ENCODE results near the gene HAUS5. TPM values are rescaled to one million over a fixed set of nuclear protein-coding genes. Genes with fewer than 3 reads are reported as not detected.

Gene HAUS5
- total RNA-seq, 1 donor from 2014 or later = 19.7 TPM

- no peak for DNase-seq (ENCODE audit: low read depth)
- TF ChIP-seq CTCF (conservative IDR thresholded peaks at IDR 0.05; ENCODE audit: low read depth, low read length) = no peak
- H3K4me3 ChIP-seq (ENCODE audit: low read depth, low read length) = no peak overlapping the region
Measured at GRCh38 chr19:35620001-35620400, 7.5 kb downstream of the HAUS5 start.

DNA sequence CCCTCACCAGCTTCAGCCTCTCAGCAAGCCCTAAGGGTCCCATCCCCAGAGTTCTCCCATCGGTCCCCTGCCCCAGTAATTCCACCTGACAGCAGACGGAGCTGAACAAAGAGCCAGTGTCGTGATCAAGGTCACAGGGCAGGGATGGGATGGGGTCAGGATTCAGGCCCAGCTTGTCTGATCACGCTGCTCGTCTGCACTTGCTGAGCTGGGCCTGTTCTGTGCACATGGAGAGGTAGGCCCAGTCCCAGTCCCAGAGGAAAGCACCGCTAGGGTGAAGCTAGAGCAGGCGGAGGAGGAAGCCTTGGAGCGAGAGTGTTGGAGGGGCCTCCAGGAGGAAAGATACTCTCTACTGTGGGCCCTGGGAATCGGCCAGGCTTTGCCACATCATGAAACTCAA lies 9.2 kb downstream of the HAUS5 start:
- DNase-seq (ENCODE audit: low read depth) = no peak
- TF ChIP-seq CTCF (conservative IDR thresholded peaks at IDR 0.05; ENCODE audit: low read depth, low read length) = no peak
- H3K4me3 ChIP-seq (ENCODE audit: low read depth, low read length) = no peak overlapping the region

DNA sequence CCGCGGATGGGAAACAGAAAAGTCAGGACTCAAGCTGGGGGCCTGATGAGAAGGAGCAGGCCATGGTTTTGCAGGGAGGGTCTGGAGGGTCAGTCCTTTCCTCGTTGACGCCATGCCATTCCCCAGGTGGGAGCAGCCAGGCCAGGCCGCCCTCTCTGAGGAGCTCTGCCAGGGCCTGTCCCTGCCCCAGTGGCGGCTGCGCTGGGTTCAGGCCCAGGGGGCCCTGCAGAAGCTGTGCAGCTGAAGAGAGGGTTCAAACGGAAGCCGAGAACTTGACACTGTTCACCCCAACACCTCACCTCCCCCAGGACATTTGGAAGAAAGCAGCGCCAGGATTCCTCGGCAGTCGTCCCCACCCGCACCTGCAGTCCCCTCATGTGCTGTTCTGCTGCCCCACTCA lies 10.2 kb downstream of the HAUS5 start:
- H3K4me3 ChIP-seq (ENCODE audit: low read depth, low read length) = no peak overlapping the region
- no peak for DNase-seq (ENCODE audit: low read depth)
- TF ChIP-seq CTCF (conservative IDR thresholded peaks at IDR 0.05; ENCODE audit: low read depth, low read length) = no peak

DNA sequence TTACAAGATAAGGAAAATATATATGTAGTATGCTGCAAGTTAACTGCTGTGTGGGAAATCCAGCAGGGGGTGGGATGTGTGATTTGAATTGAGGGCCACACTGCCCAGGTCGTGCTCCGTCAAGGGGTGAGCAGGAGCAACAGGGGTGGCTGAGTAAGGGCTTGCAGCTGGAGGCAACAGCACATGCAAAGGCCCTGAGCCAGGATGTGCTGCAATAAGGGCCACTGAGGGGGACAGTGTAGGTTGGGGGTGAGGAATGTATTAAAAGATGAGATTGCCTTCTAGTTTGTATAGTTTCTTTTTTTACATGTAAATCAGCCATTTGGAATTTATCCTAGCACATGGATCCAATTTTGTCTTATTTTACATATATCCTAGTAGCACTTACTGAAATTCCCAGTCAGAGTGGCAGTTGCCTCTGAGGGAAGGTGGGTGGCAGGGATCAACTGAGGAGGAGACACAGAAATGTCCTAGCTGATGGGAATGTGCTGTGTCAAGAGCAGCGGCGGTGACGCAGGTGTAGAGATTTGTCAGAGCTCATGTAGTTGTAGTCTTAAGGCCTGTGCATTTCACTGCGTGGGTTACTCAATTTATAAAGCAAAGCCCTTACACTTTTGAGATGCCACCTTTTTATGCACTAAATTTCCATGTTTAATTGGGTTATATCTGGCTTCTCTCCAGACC lies 10.9 kb downstream of the HAUS5 start:
- H3K4me3 ChIP-seq (ENCODE audit: low read depth, low read length) = no peak overlapping the region
- no peak for DNase-seq (ENCODE audit: low read depth)
- TF ChIP-seq CTCF (conservative IDR thresholded peaks at IDR 0.05; ENCODE audit: low read depth, low read length) = no peak

DNA sequence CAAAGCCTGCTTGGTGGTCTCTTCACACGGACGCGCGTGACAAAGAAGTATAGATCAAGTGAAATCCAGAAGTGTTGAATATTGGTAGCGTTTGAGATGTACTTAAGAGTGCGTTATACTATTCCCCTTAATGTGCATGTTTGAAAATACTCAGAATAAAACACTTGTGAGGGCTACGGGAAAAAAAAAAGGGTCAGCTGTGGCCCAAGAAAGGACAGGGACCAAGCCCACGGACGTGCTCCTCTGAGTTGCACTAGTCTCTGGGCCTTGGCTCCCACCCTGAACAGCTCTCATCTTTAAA lies 15.7 kb downstream of the HAUS5 start:
- H3K4me3 ChIP-seq (ENCODE audit: low read depth, low read length) = peak overlapping the region; percentile 100
- DNase-seq (ENCODE audit: low read depth) = no peak
- no peak for TF ChIP-seq CTCF (conservative IDR thresholded peaks at IDR 0.05; ENCODE audit: low read depth, low read length)

- H3K4me3 ChIP-seq (ENCODE audit: low read depth, low read length) = peak within 1 kb of the TSS; percentile 100
- no peak for TF ChIP-seq CTCF (conservative IDR thresholded peaks at IDR 0.05; ENCODE audit: low read depth, low read length)
- peak; percentile 87 for DNase-seq (ENCODE audit: low read depth)
Measured at GRCh38 chr19:35628565-35629331, 16.2 kb downstream of the HAUS5 start, which contains the start of gene RBM42. RBM42 (plus strand) TSS chr19:35629036; CDS start chr19:35629154, 118 bp downstream.

DNA sequence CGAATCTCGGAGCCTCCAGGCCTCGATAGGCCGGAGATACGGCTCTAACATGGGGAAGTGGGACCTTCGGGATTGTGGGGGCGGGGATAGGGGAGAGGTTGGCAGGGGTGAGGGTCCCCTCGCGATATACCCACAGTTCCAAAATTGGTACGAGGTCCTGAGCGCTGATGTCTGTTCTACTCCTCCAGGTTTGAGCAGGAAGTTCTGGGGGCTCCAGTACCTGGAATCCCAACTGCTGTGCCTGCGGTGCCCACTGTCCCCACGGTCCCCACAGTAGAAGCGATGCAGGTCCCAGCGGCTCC lies 16.7 kb downstream of the HAUS5 start:
- H3K4me3 ChIP-seq (ENCODE audit: low read depth, low read length) = peak overlapping the region; percentile 100
- DNase-seq (ENCODE audit: low read depth) = no peak
- TF ChIP-seq CTCF (conservative IDR thresholded peaks at IDR 0.05; ENCODE audit: low read depth, low read length) = no peak

Data from epithelial cell of proximal tubule (primary cell).